T-helper 9 cell (primary cell): ENCODE results near the gene TARBP1.
"Not testable (repeated sequence)": the region's sequence is repeated elsewhere in the genome, so short reads cannot be mapped to it uniquely, and the experiment has no call there.

Source experiments
- DNase-seq: peaks from one replicate; pipeline ENCODE4 v3.0.0-alpha.2; 2020

TARBP1 gene

DNA sequence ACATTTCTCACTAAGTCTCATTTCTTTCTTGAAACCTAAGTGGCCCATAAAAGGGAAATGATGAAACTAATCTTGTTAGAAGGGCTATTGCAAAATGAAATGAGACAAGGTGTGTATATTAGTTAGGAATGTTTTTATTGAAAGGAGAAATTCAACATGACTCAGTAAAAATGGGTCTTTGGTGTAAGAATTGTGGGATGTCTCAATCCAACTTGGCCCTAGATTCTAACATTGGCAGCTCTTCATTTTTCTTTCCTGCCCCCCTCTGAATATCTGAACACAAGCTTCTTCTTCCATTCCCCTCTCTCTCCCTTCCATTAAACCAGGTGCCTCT, 26.8 kb upstream of the TARBP1 start:
- DNase-seq = no peak

DNA sequence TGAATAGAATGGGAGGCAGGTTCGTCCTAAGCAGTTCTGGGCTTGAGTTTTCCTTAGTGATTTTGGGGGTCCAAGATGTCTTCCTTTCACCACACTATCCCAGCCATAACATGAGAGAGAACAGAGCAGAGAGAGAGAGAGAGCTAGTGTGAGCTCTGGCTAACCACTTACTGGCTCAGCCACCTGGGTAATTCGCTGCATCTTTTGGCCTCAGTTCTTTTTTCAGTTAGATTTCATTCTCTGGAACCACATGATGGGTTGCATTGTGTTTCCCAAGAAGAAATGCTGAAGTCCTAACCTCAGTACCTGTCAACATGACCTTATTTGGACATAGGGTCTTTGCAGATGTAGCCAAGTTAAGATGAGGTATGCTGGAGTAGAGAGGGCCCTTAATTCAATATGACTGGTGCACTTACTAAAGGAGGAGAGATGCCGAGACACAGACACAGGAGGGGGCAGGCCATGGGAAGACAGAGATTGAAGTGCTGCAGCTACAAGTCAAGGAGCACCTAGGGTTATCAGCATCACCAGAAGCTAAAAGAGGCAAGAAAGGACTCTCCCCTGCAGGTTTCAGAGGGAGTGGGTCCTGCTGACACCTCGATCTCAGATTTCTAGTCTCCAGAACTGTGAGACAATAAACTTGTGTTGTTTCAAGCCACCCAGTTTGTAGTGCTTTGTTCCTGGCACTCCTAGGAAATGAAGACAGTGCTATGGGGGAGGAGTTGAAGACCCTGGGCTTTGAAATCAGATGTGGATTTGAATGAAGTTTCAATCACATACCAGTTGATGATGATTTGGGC, 26.2 kb upstream of the TARBP1 start:
- DNase-seq = no peak

DNA sequence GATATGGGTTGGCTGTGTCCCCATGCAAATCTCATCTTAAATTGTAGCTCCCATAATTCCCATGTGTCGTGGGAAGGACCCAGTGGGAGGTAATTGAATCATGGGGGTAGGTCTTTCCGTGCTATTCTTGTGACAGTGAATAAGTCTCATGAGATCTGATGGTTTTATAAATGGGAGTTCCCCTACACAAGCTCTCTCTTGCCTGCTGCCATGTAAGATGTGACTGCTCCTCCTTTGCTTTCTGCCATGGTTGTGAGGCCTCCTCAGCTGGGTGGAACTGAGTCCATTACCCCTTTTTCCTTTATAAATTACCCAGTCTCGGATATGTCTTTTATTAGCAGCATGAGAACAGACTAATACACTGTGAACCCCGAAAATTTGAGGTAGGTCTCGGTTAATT, 25.3 kb upstream of the TARBP1 start:
- DNase-seq = not testable (repeated sequence)

- DNase-seq = no peak
Observed at GRCh38 chr1:234503193-234504050, 24.4 kb upstream of the TARBP1 start.

GRCh38 chr1:234502785-234503184, 23.8 kb upstream of the TARBP1 start:
- no peak for DNase-seq

GRCh38 chr1:234500269-234500668, 21.3 kb upstream of the TARBP1 start:
- no peak for DNase-seq

- no peak for DNase-seq
Observed at GRCh38 chr1:234499943-234500245, 20.9 kb upstream of the TARBP1 start.

- DNase-seq = peak; percentile 76
Observed at GRCh38 chr1:234499119-234499942, 20.4 kb upstream of the TARBP1 start.

DNA sequence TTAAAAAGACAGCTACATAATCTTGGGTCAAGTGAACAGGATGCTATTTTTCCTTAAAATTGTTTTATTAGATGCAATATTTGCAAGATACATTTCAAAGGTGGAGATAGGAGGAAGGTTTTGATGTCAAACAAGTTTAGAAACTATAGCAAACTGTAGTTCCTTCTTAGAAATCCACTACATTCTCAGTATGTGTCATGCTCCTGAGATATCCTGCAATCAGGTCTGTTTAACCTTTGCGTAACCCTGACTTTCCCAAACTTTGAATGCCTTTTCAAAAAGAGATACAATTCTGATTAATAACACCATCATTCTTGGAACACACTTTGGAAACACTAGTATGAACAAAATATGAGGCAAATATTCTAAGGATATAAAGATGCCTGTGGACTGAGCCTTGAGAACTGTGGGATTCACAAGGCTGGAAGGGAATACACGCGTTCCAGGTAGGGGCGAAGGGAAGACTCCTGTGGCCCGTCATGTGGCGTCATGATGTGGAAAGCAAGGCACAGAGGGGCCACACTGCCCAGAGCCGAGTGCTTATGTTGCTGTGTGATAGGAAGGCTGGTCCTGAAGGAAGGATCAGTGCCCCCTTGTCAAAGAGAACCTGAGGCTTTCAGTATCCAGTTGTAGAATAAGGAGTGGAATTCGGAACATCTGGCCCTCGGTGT, 19.6 kb upstream of the TARBP1 start:
- DNase-seq = no peak

DNA sequence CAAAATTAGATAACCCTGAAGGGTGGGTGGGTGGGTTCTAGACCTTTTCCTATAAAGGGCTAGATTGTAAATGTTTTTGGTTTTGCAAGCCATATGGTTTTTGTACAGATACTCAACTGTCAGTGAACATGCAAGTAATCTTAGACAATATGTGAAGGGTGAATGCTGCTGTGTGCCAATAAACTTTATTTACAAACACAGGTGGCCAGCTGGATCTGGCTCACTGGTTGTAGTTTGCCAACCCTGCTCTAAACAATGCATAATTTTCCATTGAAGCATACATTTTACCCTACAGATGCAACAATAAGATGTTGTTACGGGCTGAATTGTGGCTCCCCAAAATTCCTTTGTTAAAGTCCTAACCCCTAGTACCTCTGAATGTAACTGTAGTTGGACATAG, 18.6 kb upstream of the TARBP1 start:
- DNase-seq = no peak

GRCh38 chr1:234495231-234495990, 16.4 kb upstream of the TARBP1 start:
- no peak for DNase-seq

GRCh38 chr1:234494049-234494448, 15.1 kb upstream of the TARBP1 start:
- DNase-seq = no peak

DNA sequence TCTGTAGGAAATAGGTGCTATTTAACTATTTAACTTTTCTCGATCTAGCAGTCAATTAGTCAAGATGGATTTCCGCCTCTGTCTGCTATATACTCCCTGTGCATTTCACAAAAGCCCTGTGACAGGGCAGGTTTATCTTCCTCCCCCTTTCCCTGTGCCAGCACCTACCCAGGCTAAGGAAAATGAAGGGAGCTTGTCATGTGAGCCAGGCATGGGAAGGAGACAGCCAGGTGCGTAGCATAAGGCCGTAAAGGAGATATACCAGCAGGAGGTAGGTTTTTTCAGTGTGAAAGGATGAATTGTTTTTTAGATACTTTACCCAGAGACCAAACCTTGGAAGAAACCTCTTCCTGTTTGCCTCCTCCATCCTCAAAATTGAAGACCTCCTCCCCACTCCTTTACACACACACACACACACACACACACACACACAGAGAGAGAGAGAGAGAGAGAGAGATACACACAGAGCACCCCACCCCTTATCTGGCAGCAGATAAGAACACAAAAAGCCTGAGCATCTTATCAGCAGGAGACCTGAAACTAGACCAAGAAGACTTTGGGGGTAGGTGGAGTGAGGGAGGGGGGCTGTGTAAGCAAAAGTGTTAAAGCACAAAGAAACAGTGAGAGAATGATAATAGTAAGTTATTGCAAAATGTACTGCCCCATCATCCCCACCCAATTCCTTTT, 12.0 kb upstream of the TARBP1 start:
- DNase-seq = no peak

DNA sequence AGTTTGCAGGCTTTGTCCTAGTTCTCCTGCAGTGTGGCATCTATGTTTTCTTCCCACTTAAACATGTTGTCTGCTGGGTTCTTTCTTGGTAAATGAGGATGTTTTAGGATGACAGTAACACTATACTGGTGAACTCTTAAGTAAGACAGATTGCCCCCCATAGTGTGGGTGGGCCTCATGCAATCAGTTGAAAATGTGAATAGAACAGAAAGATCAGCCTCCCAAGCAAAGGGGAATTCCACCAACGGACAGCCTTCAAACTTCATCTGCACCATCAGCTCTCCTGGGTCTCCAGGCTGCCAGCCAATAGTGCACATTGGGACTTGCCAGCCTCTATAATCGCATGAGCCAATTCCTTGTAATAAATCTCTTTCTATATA, 10.7 kb upstream of the TARBP1 start:
- DNase-seq = no peak

GRCh38 chr1:234489007-234489697, 10.2 kb upstream of the TARBP1 start:
- DNase-seq = no peak

GRCh38 chr1:234488054-234489006, 9.4 kb upstream of the TARBP1 start:
- DNase-seq = no peak

DNA sequence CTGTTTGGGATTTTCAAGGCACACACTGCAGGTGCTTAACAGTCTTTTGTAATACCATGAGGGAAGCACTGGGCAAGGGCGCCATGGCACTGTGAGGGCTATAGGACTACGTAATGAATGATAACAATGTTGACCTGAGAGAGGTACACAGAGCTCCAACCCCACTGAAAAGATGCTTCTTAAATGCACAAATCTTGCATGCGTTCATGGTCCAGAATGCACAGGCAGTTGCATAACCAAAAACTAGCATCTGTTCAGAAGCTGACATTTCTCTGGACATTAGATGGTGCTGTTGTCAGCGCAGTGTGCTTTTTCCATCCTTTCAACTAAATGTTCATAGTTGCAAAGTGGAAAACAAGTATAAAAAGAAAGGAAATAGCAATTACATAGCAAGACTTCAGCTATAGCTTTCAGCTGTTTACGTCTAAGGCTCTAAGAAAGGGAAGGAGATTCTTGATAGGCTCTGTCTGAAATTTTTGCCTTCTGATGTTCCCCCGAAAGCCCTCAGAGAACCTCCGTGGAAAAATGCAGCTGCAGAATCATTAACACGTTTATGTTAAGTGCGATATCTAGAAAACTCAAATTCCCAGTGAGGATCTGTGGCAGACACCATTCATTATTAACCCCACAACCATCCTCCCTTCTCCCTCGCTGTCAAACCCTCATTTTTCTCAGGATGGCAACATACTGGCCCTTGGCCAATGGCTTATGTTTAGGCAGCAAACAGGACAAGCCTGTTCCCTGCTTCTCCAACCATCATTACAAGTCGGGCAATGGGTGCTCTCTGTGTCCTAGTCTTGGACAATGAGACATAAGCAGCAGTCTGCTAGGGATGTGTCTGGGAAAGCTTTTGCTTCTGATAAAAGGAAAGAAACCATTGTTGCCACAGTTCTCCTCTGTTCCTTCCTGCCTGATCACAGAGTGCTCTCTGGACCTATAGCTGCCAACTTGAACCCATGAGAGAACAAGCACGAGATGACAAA, 8.2 kb upstream of the TARBP1 start:
- no peak for DNase-seq

- DNase-seq = no peak
Observed at GRCh38 chr1:234484991-234485739, 6.2 kb upstream of the TARBP1 start.
